ENCODE results near the gene HBE1.

DNA sequence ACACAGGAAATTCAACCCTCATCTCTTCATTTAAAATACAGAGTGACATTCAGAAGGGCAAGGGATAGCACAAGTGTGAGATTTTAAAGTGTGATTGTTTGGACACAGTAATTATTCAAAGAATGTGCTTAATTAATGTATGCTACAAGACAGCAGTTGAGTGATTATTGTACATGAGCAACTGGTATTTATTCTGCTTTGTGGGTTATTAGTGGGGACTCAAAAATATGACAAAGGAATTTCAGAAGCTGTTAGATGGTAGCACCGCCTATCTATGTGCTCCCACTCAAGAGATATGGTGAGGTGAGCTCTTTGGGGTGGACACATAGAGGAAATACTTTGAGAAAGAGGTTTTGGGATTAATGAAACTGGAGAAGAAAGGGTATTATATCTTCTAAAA is 29.7 kb downstream of the HBE1 start:
- TF ChIP-seq, protein P1, sequence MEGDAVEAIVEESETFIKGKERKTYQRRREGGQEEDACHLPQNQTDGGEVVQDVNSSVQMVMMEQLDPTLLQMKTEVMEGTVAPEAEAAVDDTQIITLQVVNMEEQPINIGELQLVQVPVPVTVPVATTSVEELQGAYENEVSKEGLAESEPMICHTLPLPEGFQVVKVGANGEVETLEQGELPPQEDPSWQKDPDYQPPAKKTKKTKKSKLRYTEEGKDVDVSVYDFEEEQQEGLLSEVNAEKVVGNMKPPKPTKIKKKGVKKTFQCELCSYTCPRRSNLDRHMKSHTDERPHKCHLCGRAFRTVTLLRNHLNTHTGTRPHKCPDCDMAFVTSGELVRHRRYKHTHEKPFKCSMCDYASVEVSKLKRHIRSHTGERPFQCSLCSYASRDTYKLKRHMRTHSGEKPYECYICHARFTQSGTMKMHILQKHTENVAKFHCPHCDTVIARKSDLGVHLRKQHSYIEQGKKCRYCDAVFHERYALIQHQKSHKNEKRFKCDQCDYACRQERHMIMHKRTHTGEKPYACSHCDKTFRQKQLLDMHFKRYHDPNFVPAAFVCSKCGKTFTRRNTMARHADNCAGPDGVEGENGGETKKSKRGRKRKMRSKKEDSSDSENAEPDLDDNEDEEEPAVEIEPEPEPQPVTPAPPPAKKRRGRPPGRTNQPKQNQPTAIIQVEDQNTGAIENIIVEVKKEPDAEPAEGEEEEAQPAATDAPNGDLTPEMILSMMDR (IDR thresholded peaks at IDR 0.05 in 8 of 11, conservative IDR thresholded peaks at IDR 0.05 in 3 of 11), result no peak
- TF ChIP-seq POLR2AphosphoS5 (IDR thresholded peaks at IDR 0.05), result no peak

Measured in spleen (tissue), 7 donors.